GM19023 (cell line): ENCODE data around the gene ZMIZ1.

Experiments
- ATAC-seq: cut with Tn5 transposase; IDR thresholded peaks from one replicate; pipeline ENCODE4 v1.9.1; 2021; ENCODE audit warnings: mild to moderate bottlenecking, moderate library complexity; ENCODE audit not compliant: unreplicated experiment

The ZMIZ1 gene

DNA sequence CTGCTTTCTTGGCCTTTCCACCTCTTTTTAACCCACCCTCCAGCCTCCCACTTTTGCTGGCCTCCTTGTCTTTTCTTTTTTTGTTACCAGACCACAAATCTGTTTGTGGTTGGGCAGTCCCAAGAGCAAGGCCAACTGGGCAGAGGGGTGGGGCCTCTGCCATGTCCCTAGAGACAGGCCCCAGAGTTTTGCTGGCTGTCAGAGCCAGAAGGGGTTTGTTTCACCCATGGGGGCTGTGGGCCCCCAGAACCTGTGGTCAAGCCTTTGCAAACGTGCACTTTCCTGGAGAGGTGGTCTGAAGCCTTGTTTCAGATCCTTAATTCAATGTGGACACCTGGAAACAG, 10.3 kb downstream of the ZMIZ1 start:
- ATAC-seq = no peak

DNA sequence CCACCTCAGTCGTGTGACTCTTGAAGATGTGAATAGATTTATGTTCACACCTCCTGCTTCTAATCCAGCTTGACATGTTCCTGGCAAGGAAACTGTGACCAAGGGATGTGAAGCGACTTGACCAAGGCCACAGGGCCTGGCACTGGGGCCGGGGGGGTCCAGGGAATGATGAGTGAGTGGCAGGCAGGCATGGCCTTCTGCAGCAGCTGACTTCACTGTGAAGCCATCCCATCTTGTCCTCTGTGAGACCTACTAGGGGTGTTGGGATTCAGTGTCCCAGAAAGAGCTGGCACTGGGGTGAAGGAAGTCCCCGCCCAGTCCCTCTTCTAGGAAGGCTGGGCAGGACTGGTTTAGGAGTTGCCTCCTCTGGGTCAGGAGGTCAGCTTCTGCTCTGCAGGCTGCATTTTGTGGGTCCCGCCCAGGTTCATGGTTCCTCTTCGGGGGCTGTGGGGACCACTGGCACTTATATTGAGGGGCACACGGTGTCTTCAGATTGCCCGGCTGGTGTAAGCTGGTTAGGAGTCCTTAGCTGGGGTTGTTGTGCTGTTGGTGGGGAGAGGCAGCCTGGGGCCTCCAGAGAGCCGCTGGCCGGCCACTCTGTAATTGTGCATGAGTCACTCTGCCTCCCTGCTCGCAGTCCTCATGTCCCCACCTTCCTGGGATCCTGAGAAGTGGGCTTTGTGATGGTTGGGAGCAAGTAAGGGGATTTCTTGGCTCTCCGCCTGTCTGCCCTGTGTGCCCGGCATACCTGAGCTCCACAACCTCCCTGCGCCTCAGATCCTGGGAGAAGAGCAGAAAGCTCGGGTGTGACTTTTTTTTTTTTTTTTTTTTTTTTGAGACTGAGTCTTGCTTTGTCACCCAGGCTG, 11.0 kb downstream of the ZMIZ1 start:
- no peak for ATAC-seq

DNA sequence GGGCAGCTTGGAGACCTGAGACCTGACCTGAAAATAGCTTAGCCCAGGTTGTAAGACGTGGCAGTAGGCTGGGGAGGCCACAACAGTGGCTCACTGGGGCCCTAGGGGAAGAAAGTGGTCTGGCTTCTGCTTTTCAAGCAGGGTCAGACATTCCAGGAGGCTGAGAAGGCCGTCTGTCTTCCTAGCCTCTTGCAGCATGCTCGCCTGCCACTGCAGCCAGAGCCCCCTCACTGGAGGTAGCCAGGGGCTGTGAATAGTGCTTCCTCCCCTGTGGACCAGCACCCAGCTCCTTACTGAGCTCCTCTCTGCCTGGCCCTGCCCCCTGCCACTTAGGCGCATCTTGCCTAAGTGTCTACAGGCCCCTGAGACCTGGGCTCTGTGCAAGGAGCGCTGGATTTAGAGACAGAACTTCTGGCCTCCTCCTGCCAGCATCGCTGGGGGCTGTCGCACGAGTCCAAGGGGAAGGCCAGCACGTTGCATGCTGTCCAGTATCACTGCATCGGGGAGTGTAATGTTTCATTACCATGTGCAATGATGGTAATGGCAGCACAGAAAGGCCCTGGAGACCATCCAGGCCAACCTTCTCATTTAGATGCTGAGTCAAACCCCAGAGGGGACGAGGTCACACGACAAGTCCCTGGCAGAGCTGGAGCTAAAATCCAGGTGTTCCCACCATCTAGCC, 12.7 kb downstream of the ZMIZ1 start:
- no peak for ATAC-seq

DNA sequence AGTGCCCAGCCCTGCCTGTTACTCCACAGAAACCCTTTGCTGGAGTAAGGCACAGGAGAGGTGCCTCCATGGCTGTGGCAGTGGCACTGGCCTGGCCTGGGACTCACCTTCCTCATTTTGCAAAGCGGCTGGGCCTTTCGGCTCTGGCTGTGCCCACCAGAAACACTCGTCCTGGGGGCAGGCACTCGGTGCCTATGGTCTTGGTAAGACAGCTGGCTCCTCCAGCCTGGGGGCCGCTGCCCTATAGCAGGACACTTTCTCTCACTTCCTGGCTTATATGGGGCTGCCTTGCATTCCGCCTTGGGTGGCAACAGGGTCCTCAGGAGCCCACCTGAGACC, 13.2 kb downstream of the ZMIZ1 start:
- ATAC-seq = no peak

DNA sequence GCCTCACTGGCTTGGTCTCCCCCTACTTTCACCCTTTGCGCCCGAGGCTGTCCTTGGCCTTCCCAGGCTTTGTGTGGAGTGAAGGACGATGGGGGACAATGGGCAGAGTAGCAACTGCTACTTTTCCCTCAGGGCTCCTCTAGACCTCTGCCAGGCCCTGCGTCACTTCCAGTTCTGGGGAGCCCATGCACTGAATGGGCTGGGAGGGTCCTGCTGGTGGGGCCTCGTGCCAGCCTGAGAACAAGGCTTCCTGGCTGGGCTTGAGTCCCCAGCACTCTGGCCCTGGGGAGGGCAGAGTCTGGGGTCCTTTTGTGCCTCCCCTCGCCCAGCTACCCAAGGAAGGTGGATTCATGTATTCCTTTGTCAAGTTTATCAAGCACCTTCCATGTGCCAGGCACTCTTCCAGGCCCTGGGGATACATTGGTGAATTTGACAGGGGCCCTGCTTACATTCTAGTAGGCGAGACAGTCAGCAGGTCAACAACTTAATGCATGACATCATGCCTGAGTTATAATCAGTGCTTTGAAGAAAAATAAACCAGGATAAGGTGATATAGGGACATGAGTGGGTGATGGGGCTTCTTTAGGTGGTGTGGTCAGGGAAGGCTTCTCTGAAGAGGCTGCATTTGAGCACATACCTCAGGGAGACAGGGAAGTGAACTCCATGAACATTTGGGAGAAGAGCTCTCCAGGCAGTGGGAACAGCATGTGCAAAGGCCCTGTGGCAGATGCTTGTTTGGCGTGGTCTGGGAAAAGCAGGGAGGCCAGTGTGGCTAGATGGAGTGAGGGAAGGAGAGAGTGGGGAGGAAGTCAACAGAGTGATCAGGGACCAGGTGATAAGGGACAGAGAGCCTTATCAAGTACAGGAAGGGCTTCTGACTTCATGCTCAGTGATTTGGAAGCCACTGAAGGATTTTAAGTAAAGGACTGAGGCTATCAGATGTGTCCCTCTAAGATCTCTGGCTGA, 14.1 kb downstream of the ZMIZ1 start:
- no peak for ATAC-seq

DNA sequence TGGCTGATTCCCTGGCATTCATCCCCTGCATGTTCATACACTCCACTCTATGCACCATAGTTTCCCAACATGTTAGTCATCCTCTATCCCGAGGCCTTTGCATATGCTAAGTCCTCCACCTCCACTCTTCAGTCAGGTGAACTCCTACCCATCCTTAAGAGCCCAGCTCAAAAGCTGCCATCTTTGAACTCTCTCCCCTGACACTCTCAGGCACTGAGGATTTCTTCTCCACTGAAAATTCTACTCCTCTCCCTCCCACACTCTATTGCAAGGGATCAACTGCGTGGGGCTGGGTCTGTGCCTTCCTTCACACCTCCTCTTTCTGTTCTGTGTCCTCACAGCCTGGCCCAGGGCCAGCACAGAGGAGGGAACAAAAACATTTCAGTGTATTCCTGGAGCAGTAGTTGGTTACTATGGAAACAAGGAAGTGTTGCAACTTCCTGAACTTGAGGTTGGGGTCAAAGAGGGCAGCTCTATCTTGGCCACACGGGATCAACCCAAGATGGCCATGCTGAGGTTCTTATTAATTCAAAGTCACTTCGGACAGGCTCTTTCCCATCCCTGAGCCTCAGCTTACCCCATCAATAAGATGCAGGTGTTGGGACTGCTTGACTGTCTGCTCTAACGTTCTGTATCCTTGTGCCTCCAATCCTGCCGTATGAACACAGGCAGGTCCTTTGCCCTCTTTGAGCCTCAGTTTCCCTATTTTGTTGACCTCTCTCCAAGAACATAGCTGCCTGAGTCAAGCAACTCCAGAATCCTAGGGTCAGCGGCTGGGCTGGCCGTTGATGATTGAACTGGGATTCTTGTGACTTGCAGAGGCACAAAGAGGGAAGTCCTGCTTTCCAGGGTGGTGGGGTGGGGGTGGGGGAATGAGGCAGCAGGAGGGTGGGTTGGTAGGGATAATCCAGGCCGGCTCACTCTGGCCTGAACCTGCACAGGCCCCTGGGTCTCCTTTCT, 15.5 kb downstream of the ZMIZ1 start:
- ATAC-seq = no peak

DNA sequence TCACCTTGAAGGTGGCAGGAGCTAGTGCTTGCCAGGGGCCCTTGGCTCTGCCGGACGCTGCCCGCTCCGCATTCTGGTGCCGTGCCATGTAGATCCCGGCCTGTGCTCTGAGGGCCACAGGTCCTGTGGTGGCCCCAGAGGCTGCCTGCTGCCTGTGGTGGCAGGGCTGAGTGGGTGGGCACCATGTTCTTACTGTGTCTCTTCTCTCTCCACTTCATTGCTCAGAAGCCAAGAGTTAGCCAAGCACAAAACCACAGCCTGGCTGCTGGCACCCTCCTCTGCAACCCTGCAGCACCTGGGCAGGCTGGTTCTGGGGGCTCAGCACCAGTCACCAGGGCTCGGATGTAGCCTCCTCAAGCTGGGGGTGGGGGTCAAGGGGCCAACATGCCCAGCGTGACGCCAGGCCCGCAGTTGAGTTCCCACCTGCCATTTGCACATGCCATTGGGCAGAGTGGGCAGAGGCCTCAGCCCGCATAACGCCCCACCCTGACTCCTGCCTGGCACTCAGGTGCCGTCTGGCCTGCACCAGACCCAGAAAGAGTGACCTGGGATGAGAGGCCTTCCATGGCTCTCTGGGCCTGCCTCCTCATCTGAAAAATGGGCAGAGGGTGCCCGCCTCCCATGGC, 16.3 kb downstream of the ZMIZ1 start:
- ATAC-seq = no peak

DNA sequence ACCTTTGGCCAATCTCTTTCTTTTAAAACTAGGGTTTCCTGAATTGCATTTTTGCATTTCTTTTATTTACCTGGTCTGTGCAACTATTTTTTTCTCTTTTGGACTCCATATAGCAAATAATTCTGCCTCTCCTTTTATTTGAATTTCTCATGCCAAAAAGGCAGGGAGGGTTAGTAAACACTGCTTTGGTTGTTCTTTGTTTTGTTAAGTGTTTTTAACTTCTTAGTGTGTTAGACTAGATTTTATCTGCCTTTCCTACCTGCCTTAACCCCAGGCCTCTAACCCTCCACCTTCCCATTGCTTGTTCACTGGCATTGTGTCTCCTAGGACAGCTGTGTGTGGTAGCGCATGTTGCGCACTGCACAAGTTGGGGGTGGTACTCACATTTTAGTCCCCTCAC, 18.1 kb downstream of the ZMIZ1 start:
- ATAC-seq = no peak

DNA sequence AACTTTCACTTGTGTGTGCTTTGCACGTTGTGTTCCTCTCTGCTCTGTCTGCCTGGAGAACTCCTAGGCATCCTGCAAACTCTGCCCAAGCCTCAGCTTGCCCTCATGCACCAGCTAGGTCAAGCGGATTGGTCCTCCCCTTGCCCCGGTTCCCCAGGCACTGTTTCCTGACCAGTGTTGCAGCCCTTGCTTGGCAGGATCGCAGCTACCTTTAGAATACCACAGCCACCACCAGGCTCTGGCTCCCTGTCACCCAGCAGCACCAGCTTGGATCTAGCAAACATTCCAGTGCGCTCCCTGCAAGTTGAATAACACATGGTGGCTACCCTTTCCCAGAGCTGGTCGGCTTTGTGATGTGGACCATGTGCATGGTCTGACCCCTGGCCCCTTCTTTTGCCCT, 19.0 kb downstream of the ZMIZ1 start:
- no peak for ATAC-seq

DNA sequence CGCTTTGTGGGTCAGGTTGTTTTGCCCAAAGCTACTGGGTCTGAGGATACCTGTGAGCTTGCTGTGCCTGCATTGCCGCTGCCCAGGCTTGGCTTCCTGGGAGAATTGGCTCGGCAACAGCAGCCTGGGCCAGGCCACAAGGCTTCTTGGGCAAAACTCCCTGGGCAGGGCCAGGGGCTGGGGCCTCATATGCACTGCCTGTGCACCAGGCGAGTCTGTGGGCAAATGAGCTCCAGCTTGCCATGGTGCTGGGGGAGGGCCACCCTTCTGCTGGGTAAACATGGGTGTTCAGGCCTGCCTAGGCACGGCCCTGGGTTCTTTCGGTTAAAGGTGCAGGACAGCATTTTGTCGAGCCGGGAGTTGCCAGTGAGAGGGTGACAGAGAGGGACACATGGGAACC, 19.4 kb downstream of the ZMIZ1 start:
- ATAC-seq = no peak

DNA sequence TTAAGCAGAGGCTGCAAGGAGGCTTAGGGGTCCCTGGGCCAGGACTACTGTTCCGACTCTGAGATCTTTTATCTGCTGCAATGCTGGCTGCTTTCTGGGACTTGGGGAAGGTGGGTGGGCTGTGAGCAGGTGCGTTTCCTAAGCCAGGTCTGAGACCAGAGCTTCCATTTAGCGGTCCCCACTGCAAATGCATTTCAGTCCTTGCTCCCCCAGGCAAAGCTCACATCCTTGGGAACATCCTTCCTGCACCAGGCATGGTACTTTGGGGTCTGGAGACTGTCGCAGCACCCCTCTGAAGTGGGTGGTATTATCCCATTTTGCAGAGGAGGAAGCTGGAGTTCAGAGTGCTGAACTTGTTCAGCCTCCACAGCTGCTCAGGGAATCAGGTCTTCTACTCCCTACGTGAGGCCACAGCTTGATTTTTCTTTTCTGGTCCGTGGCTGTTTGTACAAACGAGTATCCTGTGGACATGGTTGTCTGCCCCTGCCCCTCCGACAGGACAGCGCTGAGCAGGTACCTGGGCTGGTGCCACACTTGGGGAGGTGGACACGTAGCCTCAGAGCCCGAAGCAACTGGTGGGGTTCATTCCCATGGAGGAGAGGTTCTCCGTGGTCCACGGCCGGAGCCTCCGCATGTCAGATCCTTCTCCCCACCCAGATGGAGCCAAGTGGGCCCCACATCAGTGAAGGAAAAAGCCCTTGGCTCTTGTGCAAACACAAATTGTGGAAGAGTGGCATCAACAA, 20.0 kb downstream of the ZMIZ1 start:
- ATAC-seq = no peak

DNA sequence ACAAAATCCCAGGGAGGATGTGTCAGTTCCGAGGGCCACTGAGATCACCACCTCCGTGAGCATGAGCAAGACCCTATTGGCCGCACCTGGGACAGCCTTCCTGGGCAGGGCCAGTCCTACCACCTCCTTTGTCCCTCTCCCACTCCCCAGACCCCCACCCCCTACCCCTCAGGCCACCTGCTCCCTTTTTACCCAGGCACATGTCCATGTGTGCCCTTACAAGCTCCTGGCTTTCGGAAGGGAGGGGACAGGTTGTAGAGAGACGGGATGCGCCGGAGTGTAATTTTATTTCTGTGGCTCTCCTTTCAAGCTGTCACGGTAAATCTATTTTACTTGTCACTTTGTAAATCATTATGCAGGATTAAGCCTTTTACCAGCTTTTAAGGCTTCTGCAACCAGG, 20.9 kb downstream of the ZMIZ1 start:
- ATAC-seq = no peak

DNA sequence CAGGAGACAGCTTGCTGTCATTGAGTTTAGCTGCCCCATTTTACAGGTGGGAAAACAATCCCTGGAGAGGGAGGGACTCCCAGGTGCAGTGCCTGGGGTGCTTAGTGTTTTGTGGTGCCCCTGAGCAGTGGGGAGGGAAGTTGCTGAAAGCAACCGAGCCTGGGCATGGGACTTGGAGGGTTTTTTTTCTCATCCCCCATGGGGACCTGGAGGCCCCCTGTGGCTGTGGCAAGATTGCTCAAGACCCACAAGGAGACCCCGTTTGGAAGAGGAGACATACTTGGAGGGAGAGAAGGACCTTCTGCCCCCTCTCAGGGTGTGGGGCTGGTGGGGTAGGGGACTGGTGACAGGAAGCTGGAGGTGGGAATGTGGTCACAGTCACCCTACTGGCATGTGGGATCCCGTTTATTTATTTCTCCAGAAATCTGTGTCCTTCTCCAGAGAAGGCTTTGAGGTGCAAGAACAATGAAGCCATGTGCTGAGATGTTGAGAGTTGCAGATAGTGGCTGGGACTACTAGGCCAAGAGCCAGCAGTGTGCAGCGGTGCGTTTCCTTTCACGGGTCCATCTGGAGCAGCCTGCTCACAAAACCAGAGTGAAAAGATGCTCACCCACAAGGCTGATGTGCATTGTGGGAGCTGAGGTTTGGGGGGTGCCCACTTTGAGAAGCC, 21.5 kb downstream of the ZMIZ1 start:
- ATAC-seq = no peak

DNA sequence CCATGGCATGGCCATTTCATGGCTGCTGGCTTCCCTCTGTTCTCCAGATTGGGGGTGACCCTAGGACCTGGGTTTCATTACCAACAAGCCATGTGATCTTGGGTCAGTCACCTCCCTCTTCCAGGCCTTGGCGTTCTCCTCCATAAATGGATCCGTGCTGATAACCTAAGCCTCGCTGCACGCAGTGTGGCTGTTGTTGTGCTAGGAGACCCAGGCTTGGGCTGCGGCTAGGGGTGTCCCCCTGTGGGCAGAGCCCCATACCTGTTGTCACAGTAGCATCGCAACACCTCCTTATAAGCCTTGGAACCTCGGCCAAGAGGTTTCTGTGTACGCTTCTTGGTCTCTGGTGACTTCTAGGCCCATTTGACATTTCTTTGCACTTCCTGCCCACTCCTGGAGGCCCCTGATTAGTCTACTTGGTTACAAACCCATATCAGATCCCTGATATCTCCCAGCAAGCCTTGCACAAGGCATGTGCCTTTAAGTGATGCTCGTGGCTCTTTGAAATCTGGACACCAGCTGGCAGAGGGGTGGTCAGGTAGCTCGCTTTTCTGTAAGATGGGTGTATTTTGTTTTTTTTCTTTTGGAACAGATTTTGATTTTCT, 23.6 kb downstream of the ZMIZ1 start:
- no peak for ATAC-seq

DNA sequence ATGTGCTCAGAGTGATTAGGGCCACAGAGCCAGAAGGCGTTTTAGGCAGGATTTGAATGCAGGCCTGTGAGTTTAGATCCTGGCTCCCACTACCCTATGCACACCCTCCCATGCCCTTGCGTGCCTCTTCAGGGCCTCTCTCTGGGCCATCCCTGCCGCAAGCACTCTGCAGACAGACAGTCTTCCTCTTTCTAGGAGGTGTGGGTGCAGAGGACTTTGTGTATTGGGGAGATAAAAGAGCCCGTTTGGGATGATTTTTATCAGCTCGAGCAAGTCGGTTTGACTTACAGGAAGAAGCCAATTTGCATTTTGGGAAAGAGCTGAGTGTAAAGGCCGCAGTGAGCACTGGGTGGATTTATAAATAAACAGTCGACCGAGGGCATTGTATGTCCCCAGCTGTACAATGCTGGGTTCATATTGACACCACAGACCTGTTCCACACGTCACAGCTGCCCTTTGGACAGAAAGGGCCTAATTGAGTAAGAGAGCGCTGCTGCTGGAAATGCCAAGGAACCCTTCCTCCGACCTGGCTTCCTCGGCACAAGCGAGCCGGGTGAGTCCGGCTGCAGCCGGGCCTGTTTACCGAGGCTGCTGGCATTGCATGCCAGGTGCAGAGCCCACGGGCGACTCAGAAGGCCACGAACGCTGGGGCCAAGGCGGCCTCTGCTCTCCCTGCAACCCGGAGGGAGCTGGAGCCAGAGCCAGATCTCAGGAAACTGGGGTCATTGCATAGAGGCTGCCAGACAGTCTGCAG, 25.1 kb downstream of the ZMIZ1 start:
- no peak for ATAC-seq

DNA sequence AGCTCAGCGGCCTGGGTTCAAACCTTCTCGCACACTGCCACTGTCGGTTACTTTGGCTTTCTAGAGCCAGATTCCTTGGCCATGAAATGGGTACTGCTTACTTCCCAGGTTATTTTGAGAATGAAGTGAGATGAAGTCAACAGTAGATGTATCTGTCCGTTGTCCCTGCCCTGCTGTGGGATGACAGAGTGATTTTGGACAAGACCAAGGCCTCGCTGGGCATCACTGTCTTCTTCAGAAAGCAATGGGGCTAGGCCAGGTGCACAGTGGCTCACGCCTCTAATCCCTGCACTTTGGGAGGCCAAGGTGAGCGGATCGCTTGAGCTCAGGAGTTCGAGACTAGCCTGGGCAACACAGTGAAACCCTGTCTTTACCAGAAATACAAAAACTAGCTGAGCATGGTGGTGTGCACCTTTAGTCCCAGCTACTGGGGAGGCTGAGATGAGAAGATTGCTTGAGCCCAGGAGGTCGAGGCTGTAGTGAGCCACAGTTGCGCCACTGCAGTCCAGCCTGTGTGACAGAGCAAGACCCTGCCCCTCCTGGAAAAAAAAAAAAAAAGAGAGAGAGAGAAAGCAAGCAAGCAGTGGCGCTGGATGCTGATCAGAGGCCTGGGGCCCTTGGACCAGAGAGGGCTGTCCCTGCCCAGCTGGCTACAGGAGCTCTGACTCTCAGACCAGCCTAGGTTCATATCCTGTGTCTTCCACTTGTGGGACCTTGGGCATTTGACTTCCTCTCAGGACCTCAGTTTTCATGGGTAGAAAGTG, 25.8 kb downstream of the ZMIZ1 start:
- no peak for ATAC-seq

DNA sequence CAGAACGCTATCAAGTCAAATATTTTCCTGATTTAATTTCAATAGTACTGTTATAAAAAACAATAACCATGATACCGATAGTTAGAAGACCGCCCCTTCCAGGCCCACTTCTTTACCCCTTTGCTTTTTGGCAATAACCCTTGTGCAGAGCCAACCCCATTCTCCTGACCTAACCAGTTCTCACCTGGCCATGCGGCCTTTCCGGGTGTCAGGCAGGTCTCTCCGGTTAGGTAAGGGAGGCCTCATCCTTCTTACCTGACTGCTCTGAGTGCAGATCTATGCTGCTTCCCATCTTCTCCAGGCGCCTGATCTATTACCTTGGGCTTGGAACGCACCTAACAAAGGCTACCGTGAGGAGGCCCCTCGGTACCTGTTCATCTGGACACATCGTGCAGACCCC, 26.6 kb downstream of the ZMIZ1 start:
- no peak for ATAC-seq
